SIG-M5 treated with dmso at 0.1 percent for 504 hours (cell line): Measurements from ENCODE around the gene HNRNPU.
"Not testable (repeated sequence)": the region's sequence is repeated elsewhere in the genome, so short reads cannot be mapped to it uniquely, and the experiment has no call there.

Source experiments
- DNase-seq: peaks from one replicate; lab custom pipeline; 2025; ENCODE audit not compliant: unreplicated experiment; lab: John Stamatoyannopoulos, UW

The HNRNPU gene

GRCh38 chr1:244841273-244841927 is 22.9 kb downstream of the HNRNPU start:
- no peak for DNase-seq

GRCh38 chr1:244840219-244840794 is 24.0 kb downstream of the HNRNPU start:
- DNase-seq: no peak

- DNase-seq: peak; percentile 31
Measured at GRCh38 chr1:244839656-244840055, 24.7 kb downstream of the HNRNPU start.

- peak; percentile 41 for DNase-seq
Measured at GRCh38 chr1:244837597-244838258, 26.6 kb downstream of the HNRNPU start.

GRCh38 chr1:244836584-244836983 is 27.8 kb downstream of the HNRNPU start:
- DNase-seq: no peak

- peak; percentile 66 for DNase-seq
Measured at GRCh38 chr1:244836135-244836521, 28.2 kb downstream of the HNRNPU start.

- peak; percentile 99 for DNase-seq
Measured at GRCh38 chr1:244835276-244836134, 28.8 kb downstream of the HNRNPU start, which contains the start of gene COX20. COX20 (plus strand) TSS chr1:244835658; CDS start chr1:244835715, 57 bp downstream.

GRCh38 chr1:244834543-244835275 is 29.6 kb downstream of the HNRNPU start:
- DNase-seq: peak; percentile 98

GRCh38 chr1:244833734-244834542 is 30.4 kb downstream of the HNRNPU start:
- DNase-seq: peak; percentile 88

- not testable (repeated sequence) for DNase-seq
Measured at GRCh38 chr1:244833260-244833659, 31.1 kb downstream of the HNRNPU start.

- DNase-seq: no peak
Measured at GRCh38 chr1:244830639-244831038, 33.7 kb downstream of the HNRNPU start.

- no peak for DNase-seq
Measured at GRCh38 chr1:244826712-244827111, 37.6 kb downstream of the HNRNPU start.

GRCh38 chr1:244822878-244823277 is 41.5 kb downstream of the HNRNPU start:
- DNase-seq: no peak

- no peak for DNase-seq
Measured at GRCh38 chr1:244821134-244821533, 43.2 kb downstream of the HNRNPU start.

- DNase-seq: no peak
Measured at GRCh38 chr1:244820131-244820530, 44.2 kb downstream of the HNRNPU start.

GRCh38 chr1:244817415-244817894 is 46.9 kb downstream of the HNRNPU start:
- no peak for DNase-seq

- DNase-seq: peak; percentile 91
Measured at GRCh38 chr1:244815600-244816099, 48.7 kb downstream of the HNRNPU start.

- no peak for DNase-seq
Measured at GRCh38 chr1:244813327-244813726, 51.0 kb downstream of the HNRNPU start.

- DNase-seq: no peak
Measured at GRCh38 chr1:244810221-244810620, 54.1 kb downstream of the HNRNPU start.
